ENCODE measurements around the gene RIT1. TPM values are rescaled to one million over a fixed set of nuclear protein-coding genes. Genes with fewer than 3 reads are reported as not detected.

RIT1 gene, protein sequence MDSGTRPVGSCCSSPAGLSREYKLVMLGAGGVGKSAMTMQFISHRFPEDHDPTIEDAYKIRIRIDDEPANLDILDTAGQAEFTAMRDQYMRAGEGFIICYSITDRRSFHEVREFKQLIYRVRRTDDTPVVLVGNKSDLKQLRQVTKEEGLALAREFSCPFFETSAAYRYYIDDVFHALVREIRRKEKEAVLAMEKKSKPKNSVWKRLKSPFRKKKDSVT
- total RNA-seq (2014; rRNA removed; shearing (Covaris generic)): 45.8 and 46.5 TPM in 2 replicates

DNA sequence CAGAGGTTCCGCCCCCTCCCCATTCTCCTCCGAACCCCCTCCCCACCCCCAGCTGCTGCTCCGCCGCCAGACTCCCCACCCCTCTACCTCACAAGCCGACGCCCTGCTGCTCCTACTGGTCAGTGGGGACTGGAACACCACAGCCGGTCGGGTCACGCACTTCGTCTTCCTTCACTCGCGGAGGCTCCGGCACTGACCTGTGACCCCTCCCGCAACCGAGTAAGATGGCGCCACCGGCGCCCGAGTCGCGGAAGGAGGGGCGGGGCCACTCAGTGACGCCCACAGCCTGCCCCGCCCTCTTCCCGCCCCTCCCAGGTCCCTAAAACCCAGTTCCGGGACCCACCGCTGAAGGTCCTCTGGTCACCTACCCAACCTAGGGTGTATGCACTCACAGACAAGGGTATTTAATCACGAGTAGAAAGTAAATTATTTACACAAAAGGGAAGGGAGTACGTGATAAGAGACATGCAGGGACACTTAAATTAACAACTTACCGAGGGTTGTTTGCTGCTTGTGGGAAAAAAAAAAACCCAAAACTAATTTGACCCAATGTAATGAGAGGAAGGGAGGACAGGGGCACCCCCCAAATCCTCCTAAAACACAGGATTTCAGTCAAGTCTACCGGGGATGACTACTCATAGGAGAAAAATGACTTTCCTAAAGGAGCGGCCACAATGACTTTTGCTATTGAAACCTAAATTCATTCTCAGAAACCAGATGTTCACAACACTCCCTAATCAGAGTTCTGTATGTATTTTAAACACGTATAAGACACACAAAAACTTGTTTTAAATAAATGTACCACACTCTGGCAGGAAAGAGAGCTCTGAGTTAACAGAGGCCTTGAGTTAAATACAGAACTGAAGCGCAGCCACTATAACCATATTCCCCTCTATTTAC lies at the start of gene RIT1:
TSS of gene RIT1 (minus strand) at position 194 of the 900 bp plus-strand sequence. CDS start 588 bp downstream, outside the sequence.
- DNase-seq (ENCODE audit: low spot score): peak; percentile 68

DNA sequence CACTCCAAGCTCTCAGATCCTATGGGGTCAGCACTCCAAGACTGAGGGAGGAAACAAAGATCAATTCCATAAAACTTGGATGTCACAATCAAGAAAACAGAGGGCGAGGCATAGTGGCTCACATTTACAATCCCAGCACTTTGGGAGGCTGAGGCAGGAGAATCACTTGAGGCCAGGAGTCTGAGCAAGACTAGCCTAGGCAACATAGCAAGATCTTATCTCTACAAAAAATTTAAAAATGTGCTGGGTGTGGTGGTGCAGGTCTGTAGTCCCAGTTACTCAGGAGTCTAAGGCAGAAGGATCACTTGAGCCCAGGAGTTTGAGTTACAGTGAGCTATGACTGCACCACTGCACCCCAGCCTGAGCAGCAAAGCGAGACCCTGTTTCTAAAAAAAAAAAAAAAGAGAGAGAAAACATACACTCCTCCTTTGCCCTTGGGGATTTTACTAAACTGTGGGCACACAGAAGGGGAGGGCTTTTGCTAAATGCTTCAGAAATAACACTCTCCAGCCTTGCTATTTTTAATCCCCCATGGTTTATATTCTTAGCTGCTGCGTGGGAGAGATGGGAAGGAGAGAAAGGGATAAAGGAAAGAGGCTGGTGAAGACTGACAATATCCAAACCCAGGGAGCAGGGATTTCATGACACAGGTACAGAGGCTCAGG lies 49.1 kb upstream of the RIT1 start:
- no peak for DNase-seq (ENCODE audit: low spot score)

DNA sequence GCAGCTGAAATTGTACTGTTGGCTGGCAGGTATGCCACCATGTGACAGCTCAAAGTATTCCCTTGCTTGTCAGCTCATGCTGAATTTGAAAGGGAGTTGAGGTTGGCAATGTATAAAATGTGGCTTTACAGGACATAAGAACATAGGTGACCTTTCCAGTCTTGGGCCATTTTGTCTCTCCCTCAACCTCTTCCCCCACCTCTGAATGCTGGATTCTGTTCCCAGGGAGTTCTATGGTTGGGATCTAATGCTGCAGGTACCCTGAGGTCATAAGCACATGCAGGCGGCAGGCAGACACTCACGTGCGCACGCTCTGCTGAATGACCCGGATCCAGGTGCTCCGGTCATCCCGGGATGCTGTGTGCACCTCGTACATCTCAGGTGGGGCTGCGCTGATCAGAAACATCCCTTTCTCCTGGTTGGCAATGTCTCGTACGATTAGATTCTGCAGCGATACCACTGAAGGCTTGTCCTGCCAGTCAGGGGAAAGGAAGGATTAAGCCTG lies 46.3 kb upstream of the RIT1 start:
- no peak for DNase-seq (ENCODE audit: low spot score)

DNA sequence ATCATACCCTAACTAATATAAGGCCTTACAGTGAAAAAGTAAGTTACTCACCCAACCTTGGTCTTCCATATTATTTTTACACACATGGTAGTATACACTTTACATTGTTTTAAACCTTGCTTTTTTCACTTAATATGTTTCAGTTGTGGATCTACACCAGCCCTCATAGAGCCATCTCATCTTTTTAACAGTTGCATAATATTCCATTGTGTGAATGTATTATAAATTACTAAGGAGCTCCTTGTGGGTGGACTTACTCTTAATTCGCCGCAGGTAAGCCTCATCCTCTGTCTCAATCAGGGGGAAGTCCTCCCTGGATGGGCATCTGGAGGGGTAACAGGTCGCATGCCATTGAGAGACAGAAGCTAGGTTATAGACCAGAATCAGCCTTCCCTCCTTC lies 43.5 kb upstream of the RIT1 start:
- DNase-seq (ENCODE audit: low spot score): no peak

DNA sequence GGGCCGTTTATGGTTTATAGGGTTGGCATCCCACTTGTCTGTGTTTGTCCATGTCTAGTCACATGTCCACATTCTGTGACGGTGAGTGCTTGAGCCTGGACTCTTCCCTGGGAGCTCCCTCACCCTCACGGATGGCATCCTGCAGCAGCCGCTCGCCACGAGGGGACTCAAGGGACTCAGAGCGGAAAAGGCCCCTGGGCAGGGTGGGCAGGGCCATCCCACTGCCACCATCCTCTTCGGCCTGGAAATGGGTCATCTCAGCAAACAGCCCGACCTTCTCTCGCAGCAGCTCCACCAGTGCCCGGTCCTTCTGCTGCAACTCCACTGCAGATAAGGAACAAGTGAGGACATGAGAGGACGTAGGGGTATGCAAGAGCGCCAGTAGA lies 41.3 kb upstream of the RIT1 start:
- DNase-seq (ENCODE audit: low spot score): no peak

DNA sequence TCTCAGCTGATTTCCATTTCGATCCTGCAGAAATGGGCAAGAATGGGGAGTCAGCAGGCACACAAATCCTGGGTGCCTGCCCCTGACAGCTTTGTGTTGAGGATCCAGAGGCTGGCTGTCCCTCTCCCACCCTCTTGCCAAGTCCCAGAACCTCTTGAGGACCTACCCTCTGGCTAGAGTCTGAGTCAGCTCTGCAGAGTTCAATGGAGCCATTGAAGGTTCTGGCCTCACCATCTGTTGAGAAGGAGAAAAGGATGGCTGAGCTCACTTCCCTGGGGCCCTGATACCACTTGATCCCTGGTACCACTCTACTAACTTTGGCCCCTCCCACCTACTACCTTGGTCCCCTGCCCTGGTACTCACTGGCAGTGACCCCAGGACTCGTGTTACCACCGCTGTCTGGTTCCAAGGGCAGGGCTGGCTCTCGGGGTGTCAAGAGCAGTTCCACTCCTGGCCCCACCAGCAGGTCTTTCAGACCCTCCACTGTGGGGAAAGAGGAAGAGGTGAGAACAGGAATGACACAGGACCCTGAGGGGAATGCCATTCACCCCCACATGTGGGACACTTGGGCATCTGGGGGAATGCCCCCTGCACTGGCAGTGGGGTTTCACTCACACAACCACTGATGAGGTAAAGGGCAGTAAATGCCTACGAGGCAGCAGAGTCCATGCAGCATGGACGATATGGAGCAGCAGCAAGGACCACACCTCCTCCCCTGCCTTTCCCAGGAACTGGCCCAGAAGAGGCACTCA lies 40.8 kb upstream of the RIT1 start:
- no peak for DNase-seq (ENCODE audit: low spot score)

DNA sequence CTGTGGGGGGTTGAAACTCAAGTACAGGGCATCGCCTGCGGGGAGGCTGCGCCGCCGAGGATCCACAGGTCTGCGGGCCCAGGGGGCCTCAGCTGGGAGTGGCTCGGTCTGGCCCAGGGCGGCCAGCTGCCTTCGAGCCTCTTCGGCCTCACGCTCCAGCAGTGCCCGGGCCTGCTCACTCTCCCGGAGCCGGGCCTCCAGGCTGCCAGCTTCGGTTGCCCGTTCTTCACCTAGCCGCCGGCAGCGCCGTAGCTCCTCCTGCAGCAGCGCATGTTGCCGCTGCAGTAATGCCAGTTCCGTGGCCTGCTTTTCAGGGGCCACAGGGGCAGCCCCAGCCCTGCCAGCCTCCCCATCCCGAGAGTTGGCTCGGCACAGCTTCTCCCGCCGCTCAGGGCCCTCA lies 39.7 kb upstream of the RIT1 start:
- DNase-seq (ENCODE audit: low spot score): no peak

DNA sequence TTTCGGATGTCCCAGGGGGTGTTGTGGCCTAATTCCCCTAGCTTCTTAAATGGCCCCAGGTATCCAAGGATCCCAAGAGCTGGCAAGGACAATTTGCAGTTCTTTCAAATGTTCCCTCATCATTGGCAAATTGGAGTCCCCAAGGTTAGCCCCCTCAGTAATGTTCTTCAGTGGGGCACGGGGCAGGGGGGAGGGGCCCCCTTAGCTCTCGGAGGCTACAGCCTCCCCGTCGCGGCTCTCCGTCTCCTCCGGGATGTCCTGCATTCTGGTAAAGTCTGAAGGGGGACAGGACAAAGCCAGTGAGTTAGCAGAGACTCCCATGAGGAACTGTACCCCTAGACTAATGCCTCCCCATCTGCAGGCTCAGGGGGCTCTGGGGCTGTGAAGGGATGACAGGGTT lies 36.6 kb upstream of the RIT1 start:
- no peak for DNase-seq (ENCODE audit: low spot score)

DNA sequence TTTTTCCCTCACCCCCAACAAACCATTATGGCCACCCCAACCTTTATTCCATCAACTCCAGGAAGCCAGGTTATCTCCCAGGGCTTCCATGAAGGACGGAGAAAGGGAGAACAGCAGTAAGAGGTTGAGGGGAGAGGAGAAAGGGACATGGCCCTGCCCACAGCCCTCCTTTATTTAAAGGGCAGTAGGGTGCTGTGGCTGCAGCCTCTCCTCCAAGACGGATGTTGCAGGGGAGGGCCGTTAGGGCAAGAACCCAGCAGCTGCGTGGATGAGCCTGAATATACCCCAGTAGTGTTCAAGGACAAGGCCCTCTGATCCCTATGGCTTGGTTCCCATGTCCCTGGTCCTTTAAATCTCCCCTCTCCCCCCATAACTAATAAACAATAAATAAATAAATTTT lies 36.1 kb upstream of the RIT1 start:
- no peak for DNase-seq (ENCODE audit: low spot score)

DNA sequence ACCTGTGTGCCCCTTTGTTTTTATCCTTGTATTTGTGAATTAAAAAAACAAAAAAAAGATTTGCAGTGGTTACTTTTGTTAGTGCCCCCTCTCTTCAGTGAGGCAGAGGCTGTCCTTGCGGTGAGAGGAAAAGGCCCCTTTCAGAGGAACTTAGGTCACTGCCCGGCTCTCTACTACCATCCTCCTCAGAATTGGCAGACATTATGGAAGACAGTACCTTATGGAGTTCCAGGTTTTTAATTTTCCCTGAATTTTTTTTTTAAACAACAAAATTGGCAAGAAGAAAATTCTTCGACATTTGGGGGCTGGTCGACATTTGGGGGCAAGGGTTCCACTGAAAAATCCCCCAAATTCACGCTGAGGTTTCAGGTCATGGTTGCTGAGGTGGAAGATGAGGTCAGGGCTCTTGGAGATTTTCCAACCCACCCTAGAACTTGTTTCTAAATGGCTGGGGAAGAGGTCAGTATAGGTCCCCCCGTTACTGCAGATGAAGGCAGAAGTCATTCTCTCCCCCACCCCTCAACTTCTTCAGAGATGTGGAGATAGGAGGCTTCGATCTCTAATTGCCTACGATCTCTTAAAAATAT lies 35.6 kb upstream of the RIT1 start:
- no peak for DNase-seq (ENCODE audit: low spot score)

DNA sequence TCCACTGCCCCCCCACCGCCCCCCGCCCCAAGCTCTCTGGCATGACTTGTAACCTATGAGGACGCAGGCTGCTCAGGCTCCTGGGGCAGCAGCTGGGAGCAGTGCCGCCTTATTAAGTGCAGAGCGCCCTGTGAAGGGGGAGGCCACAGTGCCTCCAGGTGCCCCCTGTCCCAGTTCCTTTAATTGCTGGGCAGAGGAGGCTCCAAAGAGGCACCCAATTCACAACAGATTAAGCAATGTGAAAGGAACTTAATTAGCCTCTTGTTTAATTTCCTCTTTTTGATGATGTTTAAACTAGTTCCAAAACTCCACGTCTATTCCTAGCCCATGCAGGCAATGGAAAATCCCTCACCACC lies 33.3 kb upstream of the RIT1 start:
- DNase-seq (ENCODE audit: low spot score): no peak

DNA sequence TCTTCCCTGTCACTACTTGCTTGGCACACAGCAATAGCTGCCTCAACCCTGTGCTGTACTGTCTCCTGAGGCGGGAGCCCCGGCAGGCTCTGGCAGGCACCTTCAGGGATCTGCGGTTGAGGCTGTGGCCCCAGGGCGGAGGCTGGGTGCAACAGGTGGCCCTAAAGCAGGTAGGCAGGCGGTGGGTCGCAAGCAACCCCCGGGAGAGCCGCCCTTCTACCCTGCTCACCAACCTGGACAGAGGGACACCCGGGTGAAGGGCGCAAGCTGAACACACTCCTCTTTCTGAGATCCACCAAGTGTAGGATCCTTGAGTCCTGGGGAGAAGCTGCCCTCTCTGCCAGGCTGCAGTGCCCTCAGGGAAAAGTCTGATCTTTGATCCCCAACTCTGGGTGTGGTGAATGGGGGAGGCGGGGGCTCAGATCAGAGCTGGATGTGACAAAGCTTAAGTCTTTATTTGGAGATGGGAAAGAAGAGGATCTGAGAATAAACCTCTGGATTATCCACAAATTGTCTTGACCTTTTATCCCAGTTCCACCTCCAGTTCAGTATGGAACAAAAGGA lies 31.5 kb upstream of the RIT1 start:
- no peak for DNase-seq (ENCODE audit: low spot score)

DNA sequence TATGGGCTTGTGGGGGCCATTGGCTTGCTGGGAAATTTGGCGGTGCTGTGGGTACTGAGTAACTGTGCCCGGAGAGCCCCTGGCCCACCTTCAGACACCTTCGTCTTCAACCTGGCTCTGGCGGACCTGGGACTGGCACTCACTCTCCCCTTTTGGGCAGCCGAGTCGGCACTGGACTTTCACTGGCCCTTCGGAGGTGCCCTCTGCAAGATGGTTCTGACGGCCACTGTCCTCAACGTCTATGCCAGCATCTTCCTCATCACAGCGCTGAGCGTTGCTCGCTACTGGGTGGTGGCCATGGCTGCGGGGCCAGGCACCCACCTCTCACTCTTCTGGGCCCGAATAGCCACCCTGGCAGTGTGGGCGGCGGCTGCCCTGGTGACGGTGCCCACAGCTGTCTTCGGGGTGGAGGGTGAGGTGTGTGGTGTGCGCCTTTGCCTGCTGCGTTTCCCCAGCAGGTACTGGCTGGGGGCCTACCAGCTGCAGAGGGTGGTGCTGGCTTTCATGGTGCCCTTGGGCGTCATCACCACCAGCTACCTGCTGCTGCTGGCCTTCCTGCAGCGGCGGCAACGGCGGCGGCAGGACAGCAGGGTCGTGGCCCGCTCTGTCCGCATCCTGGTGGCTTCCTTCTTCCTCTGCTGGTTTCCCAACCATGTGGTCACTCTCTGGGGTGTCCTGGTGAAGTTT lies 30.8 kb upstream of the RIT1 start:
- no peak for DNase-seq (ENCODE audit: low spot score)

DNA sequence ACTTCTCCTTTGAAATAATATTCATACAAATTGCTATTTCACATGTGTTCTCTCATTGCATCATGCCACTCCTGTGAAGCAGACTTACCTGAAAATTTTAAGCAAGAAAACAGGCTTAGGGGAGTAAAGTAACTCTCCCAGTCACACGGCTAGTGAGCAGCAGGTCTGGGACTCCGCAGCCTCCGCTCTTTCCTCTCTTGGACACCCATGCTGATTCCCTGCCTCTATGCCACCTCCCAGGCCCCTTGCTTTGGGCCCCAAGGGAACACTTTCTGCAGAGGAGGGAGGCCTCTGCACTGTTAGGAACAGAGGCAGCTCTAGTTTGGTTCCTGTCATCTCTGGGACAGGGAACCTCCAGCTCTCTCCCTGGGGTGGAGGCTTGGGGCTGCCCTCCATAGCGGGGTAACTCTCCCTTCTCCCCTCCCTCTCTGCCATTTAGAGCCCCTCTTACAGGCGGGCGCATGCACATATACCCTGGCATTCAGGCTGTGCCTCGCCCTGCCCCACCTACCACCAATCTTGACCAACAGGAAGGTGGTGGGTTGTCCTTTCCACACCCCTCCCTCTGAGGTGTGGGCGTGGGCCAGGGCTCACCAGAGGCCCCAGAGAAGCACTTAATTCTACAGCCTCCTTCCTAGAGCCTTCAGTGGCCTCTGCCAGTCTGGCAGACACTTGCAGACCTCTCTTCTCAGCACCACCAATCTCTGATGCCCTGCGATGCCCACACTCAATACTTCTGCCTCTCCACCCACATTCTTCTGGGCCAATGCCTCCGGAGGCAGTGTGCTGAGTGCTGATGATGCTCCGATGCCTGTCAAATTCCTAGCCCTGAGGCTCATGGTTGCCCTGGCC lies 30.1 kb upstream of the RIT1 start, which contains the start of gene RXFP4:
TSS of gene RXFP4 (plus strand) at position 646 of the 852 bp plus-strand sequence. CDS start at position 718, 72 bp downstream.
- no peak for DNase-seq (ENCODE audit: low spot score)

DNA sequence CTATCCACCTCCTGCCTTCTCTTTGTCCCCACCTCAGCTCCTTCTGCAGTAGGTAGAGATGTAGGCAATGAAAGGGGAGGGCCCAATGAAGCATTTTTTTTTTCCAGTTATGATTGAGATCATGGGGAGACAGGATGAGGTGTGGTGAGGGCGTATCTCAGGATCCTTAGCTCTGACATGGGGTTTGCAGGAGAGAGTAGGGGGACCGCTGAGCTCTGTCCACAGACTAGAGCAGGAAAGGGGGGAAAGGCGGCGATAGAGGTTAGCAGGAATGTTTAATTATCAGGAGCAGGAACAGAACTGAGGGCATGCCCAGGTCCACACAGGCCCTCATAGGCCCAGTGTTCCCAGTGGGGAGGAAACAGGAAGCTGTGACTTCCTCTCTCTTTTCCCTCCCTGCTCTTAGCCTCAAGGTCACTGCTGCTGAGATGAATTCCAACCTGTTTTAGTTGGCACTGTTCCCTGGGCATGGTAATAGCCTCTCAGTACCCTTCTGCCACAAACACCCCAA lies 29.4 kb upstream of the RIT1 start:
- DNase-seq (ENCODE audit: low spot score): peak; percentile 54

DNA sequence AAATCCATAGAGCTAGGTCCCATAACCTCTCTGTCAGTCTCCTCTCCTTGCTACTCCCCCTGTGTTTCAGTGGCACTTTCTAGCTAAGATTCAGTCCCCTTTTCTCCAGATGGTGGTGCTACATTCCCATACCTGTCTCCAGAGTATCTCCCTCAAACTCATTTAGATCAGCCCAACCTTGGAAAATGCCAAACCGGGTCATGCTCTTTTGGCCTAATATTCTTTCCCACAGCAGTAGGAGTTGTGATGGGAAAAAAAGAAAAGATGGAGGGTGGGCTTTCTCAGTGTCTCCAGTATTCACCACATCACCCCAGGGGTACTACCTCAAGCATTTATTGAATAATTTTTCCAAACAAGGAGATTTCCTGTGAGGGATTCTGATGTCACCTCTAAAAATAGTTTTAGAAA lies 27.1 kb upstream of the RIT1 start:
- peak; percentile 71 for DNase-seq (ENCODE audit: low spot score)

DNA sequence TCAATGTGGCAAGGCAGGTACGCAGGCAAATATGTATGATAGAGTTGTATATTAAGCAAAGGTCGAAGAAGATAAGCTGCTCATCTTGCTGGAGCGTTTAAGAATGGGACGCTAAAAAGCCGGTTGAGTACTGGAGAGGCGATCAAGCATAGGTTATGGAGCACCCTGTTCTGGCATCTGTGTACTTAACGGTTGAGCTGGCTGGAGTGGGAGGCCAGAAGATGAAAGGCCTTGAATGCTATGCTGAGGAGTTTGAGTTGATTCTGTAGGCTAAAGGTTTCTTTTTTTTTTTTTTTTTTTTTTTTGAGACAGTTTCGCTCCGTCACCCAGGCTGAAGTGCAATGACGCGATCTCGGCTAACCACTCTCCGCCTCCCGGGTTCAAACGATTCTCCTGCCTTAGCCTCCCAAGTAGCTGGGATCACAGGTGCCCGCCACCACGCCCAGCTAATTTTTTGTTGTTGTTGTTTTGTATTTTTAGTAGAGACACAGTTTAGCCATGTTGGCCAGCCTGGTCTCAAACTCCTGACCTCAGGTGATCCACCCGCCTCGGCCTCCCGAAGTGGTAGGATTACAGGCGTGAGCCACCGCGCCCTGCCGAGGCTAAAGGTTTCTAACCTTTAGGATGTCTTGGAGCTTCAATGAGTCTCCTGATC lies 23.9 kb upstream of the RIT1 start:
- DNase-seq (ENCODE audit: low spot score): no peak

DNA sequence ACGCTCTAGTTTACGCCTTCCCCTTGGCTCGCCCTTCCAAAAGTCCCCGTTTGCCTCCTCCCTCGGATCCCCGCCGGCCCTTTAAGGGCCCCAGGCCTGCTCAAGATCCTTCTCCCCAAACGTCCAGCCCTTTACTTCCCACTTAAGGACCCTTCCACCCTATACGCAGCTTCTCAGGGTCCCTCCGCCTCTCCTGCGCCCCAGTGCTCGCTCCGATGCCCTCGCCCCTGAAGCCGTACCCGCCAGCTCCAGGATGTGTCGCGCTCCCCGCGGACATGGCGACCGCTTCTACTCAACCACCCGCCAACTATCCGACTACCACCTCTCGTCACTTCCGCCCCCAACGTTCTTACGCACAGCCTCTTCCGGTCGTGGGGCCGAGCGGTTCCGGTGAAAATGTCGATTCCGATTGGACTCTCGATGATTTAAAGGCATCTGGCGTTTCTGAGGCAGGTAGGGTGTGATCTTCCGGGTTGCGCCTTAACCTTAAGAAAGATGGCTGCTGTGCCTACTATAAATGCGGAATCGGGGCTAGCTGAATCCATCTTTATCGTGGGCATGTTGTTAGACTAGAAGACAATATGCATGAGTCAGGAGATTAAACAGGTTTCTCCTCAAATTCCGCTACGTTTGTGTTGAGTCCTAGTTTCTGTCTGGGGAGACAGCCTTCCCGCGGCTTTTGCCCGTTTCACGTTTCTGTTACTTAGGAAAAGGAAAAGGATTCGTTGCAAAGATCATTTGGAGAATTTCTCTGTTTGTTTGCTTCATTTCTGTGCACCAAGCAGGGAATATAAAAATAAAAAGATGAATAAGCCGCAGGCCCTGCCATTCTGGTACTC lies 23.2 kb upstream of the RIT1 start, which contains the start of gene KHDC4:
TSS of gene KHDC4 (minus strand) at position 317 of the 839 bp plus-strand sequence. CDS start at position 277, 40 bp downstream.
- peak; percentile 99 for DNase-seq (ENCODE audit: low spot score)
